Measurements from ENCODE around the gene SLC30A10.

DNA sequence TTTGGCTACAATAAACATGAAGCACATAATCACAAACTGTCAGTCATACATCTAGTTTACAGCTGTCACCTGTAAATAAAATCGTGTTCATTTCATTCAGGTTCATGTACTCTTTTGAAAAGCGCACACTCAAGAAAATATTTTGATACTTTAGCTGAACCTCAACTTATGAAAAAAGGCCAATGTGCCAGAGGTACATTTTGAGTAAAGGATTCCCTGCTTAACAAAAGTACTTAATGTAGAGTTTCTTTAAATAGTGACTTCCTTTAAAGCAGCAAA, 37.7 kb upstream of the SLC30A10 start:
- TF ChIP-seq, protein P1, sequence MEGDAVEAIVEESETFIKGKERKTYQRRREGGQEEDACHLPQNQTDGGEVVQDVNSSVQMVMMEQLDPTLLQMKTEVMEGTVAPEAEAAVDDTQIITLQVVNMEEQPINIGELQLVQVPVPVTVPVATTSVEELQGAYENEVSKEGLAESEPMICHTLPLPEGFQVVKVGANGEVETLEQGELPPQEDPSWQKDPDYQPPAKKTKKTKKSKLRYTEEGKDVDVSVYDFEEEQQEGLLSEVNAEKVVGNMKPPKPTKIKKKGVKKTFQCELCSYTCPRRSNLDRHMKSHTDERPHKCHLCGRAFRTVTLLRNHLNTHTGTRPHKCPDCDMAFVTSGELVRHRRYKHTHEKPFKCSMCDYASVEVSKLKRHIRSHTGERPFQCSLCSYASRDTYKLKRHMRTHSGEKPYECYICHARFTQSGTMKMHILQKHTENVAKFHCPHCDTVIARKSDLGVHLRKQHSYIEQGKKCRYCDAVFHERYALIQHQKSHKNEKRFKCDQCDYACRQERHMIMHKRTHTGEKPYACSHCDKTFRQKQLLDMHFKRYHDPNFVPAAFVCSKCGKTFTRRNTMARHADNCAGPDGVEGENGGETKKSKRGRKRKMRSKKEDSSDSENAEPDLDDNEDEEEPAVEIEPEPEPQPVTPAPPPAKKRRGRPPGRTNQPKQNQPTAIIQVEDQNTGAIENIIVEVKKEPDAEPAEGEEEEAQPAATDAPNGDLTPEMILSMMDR (IDR thresholded peaks at IDR 0.05; ENCODE audit: low read length) = no peak
- TF ChIP-seq EZH2 (optimal IDR thresholded peaks at IDR 0.05; ENCODE audit: low read depth, low read length) = no peak
- TF ChIP-seq EZH2phosphoT487 (IDR thresholded peaks at IDR 0.05; ENCODE audit: low read length) = no peak

All from MM.1S (cell line).